HG03175 (cell line): ENCODE measurements around the gene PTH2R.
"Not testable (repeated sequence)": the region's sequence is repeated elsewhere in the genome, so short reads cannot be mapped to it uniquely, and the experiment has no call there.

Source experiments
- ATAC-seq: cut with Tn5 transposase; IDR thresholded peaks from one replicate; pipeline ENCODE4 v1.9.1; 2021; ENCODE audit warnings: mild to moderate bottlenecking, moderate library complexity; ENCODE audit not compliant: unreplicated experiment

Gene PTH2R, protein sequence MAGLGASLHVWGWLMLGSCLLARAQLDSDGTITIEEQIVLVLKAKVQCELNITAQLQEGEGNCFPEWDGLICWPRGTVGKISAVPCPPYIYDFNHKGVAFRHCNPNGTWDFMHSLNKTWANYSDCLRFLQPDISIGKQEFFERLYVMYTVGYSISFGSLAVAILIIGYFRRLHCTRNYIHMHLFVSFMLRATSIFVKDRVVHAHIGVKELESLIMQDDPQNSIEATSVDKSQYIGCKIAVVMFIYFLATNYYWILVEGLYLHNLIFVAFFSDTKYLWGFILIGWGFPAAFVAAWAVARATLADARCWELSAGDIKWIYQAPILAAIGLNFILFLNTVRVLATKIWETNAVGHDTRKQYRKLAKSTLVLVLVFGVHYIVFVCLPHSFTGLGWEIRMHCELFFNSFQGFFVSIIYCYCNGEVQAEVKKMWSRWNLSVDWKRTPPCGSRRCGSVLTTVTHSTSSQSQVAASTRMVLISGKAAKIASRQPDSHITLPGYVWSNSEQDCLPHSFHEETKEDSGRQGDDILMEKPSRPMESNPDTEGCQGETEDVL

DNA sequence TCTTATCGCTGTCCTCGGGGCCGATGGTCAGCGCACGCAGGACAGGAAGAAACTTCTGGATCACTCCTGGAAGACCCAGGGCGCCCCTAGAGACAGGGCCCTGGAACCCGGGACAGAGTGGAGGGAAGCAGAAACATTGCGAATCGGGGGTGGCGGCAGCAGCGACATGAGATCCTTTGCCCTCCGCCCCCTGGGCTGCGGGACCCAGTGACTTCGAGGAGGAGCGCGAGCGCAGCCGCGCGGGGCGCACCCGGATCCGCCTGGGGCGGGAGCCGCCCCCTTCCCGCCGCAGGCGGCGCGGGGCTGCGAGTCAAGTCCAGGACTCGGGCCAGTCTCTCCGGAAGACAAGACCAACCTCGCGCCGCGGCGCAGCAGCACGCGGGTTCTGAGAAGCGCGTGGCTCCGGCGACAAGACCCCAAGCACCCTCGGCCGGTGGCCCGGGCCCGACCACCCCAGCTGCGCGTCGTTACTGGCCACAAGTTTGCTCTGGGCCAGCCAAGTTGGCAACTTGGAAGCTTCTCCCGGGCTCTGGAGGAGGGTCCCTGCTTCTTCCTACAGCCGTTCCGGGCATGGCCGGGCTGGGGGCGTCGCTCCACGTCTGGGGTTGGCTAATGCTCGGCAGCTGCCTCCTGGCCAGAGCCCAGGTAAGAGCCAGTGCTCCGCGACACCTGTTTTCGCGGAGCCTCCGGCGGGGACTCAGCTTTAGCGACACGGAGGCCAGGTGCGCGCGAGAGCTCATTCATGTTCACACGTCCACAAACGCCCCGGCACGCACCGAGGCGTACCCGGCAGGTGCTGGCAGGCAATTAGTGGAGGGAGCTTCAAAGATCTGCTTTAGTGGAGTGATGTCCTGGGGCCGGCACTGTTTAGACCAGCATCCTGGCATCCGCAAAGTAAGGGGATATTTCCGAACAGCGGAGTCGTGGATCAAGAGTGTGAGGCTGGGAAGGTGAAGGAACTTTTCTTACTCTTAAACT lies at the start of gene PTH2R:
Gene PTH2R, plus strand, starts transcription at position 319 of the 978 bp plus-strand sequence. Its CDS starts 252 bp downstream, at position 571.
- ATAC-seq = no peak

DNA sequence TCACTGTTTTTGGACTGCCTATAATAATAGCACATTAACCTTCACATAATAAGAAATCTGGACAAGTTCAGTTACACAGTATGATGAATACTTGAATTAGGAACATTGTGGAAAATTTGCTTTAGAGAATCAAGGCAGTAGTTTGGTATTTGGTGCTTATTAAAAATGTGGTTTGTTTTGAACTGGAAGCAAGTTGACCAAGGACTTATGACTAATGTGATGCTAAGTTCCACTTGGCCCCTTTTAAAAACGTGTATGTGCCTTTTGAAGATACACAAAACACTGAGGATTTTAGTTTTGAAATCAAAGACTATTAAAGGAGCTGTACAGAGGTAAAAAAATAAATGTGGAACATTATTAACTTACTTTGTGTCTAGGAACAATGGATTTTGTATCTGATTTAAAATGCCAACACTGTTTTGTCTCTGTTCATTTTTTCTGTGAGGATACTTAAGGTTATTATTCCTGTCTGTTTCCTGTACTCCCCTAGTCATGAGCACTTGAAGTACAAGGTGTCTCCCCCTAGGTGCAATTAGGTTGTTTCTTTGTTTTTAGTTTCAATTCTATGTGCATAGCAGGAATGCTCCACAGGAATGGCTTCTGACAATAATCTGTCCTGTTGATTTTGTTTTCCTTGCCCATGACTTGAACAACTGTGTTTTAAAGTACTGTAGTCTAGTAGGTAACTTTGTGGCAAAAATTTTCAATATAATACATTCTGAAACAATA lies 49.6 kb upstream of the PTH2R start:
- no peak for ATAC-seq

DNA sequence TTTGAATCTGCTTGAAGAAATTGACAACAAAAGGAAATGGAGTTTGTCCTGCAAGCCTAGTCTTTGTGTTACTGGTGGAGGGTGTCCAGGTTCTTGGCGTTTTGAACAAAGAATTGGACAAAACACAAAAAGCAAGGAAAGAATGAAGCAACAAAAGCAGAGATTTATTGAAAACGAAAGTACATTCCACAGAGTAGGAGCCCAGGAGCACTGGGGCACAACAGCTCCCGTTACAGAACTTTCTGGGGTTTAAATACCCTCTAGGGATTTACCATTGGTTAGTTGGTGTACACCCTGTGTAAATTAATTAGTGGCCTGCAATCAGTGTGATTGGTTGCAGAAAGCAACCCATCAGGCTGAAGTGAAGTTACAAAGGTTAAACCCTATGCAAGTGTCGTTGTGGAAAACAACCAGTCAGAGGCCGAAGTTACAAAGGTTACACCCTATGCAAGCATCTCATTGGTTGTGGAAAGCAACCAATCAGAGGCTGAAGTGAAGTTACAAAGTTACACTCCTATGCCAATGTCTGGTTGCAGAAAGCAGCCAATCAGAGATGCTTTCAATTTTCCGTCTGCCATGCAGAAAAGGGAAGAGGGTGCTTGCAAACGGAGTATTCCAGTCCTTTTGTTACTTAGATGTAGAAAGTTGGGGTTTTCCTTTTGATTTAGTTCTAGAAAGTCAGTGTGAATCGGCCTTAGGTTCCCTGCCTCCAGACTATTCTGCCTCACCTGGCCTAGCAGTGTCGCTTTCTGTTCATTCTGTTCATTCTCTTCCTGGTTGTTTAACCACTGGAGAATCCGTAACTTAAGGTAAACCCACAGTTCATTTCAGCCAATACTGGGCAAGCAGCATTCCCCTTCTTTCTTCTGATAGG lies 47.6 kb upstream of the PTH2R start:
- no peak for ATAC-seq

DNA sequence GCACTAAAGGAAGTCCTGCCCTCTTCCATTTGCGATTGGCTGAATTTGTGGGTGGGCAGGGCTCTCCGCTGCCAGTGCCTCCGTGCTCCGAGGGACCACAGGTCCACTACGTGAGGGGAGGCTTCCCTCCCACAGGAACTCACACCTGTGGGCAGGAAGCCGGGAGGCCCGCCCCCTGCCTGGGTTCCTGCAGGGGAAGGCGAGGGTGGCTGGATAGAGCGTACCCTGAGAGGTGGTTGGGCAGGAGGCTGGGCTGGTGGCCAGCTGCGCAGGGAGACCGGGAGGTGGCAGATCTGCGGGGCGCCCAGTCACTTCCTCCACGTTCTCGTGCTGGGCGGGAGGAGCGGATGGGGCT lies 47.0 kb upstream of the PTH2R start:
- ATAC-seq = no peak

DNA sequence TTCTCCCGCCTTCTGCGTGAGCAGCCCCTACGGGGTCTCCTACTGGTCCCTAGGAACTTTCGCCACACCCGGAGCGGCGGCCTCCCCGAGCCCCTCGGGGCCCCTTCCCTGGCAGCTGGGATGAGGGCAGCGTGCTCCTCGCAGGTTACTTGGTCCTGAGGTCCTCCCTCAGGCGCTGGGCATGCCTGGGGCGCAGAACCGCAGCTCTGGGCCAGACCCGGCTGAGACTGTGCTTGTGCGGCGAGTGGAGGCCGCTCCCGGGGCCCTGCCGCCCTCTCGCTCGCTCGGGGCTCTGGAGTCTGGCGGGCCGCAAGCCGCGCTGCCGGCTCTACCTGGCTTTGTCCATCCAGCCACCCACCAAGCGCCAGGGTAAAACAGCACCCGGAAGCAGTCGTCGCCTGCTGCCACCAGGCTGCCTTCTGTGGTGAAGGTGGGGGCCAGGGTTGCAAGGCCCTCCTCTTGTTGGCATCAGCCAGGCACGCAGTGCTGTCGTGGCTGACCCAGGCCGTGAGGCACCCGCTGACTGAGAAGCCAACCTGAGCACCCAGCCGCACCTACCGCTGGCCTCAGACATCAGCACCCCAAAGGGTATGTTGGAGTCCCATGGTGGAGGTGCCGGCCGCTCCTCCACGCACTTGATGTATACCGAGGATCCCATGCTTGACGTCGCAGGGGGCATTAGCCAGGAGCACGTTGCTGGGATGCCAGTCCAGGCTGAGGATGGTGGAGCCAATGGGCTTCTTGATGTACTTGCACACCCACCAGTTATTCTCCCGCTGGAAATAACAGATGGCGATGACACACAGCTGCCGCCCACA lies 46.1 kb upstream of the PTH2R start:
- no peak for ATAC-seq

DNA sequence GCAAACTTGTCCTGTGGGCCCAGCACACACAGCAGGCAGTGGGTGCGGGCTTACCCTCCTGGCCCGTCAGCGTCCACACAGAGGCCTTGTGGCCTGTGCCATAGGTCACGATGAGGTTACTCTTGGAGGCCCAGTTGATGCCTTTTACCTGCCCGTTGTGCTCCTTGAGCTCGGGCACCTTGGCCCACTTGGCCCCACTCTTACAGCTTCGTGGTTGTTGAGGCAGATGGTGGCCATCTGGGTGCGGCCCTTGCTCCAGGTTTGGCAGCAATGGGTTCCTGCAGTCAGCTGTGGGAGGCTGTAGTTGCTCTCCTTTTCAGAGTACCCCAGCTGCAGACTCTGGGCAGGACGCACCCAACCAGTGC lies 45.5 kb upstream of the PTH2R start:
- no peak for ATAC-seq

DNA sequence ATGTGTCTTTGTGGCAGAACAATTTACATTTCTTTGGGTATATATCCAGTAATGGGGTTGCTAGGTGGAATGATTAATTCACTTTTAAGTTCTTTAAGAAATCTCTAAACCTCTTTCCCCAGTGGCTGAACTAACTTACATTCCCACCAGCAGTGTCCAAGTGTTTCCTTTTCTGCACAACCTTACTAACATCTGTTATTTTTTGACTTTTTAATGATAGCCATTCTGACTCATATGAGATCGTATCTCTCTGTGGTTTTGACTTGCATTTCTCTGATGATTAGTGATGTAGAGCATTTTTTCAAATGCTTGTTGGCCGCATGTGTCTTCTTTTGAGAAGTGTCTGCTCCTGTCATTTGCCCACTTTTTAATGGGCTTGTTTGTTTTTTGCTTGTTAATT lies 43.1 kb upstream of the PTH2R start:
- ATAC-seq = peak; percentile 69

DNA sequence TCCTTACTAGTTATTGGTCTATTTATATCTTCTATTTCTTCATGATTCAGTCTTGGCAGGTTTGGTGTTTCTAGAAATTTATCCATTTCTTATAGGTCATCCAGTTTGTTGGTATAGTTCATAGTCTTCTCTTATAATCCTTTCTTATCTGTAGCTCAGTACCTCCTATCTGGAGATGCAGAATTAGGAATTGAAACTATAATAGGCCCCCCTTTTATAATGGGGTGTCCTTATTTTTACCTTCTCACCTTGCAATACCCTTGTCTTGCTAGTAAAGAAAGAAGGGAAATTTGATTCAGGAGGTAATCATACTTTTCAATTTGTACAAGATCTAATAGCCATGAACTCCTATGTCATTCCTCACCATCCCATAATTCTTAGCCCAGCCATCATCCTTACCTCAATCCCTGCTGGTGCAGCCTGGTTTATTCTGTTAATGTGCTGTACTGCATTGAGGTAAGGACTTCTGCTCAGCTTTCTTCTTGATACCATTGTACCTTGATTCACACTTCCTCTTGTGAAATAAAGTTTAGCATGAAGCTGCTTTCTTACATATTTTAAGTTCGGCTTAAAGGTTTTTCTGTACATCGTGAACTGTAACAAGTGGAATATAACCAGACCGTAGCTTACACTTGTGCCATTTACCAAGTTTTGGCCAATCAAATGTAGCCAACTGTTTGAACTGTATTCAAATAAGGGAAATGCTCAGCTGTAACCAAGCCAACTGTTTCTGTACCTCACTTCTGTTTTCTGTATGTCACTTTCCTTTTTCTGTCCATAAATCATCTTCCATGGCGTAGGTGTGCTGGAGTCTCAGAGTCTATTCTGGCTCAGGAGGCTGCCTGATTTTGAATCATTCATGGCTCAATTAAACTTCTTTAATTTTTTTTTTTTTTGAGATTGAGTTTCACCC lies 40.1 kb upstream of the PTH2R start:
- ATAC-seq = peak; percentile 67

DNA sequence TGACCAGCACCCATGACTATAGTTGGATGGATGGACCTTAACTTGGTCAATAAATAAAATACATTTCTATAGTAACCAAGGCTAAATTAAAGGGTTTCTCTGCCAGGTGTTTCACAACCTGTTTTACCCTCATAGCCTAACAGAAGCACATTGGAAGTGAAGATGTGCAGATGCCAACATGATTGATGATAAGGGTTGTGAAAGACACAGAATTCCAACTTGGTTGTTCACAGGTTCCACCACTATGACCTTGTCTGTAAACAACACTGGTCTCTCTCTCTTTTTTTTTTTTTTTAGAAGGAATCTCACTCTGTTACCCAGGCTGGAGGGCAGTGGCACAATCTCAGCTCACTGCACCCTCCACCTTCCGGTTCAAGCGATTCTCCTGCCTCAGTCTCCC lies 37.5 kb upstream of the PTH2R start:
- ATAC-seq = no peak

DNA sequence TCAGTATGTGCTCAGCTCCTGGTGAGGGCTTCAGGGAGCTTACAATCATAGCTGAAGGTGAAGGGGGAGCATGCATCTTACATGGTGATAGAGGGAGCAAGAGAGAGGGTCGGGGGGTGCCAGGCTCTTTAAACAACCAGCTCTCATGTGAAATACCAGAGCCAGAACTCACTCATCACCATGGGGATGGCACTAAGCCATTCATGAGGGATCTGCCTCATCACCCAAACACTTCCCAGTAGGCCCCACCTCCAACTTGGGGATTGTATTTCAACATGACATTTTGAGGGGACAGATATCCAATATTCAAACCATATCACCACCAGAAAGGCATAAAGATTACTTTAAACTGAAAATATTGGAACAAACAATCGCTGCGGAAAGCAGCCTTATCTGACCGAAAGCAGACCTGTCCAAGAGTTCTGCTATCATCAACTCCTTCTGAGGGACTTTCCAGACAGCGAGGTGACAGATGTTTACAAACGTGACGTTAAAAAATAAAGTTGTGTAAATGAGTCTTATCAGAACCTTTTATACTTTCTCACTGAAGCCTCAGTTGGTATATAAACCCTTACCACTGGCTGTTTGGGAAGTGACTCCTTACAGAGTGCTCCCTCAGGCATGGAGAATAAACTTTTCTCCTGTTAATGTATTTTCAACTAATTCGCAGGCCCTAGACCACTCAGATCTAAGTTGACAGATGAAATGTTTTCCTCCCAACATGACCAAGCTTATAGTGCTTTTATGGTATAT lies 35.5 kb upstream of the PTH2R start:
- no peak for ATAC-seq

DNA sequence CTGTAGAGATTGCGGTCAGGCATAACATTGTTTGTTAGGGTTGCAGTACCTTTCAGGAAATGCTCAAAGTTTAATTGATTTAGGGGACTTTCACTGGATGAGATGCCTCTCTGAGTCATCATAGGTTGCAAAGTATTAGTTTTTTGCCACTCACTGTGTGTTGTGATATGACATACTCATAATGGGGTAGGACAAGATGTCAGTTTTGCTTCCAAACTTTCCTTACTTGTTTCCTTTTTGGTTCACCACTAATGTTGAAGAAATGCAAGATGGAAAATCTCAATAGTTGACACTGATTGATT lies 35.0 kb upstream of the PTH2R start:
- no peak for ATAC-seq

DNA sequence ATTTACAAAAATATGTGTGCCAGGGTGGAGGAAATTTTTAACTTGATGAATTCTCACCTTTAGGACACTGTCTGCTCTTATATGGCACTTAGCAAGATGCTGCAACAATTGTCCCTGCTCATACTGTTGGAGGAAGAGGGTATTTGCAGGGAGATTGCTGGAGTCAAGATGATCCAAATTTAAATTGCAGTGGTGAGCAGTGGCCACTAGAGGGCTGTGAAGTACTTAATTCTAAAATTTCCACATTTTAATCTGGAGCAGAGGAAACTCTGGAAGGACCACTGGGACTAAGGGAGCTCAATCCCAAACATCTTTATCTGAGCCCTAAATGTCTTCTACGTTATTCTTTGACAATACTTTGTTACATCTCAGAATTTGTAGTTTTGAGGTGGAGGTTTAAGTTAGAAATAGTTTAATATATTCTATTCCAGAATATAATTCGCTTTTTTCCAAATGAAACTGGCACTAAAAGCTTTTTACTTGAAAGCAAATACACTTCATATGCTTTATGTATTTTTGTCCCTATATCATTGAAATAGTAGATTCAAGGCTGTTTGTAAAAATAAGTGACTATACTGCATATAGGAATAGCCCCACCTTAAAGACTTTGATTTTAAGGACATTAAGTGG lies 33.0 kb upstream of the PTH2R start:
- ATAC-seq = peak; percentile 64

DNA sequence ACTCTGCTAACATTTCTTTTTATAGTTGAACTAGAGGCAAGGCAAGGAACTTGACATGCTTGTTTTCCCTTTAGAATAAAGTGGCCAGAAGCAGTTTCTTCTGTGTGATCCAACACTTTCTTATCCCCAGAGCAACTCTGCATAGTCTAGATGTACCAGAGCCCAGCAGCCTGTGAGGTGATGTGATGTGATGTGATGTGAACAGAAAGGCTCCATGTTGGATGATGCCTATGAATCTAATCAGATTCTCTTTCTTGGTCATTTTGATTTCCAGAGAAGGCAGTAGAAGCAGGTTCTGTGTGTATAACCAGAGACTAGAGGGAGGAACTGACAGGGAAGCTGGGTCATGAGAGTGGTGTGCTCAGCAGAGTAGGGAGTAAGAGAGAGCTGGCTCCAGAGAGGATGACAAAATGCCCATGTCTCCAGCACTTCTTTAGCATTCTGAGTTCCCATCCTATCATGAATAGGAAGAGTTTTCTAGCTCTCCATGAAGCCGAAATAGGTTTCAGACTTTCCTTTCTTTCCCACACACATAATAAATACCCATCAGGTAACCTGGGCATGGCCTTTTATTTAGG lies 31.0 kb upstream of the PTH2R start:
- ATAC-seq = no peak

DNA sequence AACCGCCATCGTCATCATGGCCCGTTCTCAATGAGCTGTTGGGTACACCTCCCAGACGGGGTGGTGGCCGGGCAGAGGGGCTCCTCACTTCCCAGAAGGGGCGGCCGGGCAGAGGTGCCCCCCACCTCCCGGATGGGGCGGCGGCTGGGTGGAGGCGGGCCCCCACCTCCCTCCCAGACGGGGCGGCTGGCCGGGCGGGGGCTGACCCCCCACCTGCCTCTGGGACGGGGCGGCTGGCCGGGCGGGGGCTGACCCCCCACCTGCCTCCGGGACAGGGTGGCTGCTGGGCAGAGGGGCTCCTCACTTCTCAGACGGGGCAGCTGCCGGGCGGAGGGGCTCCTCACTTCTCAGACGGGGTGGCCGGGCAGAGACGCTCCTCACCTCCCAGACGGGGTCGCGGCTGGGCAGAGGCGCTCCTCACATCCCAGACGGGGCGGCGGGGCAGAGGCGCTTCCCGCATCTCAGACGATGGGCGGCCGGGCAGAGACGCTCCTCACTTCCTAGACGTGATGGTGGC lies 29.2 kb upstream of the PTH2R start:
- not testable (repeated sequence) for ATAC-seq

DNA sequence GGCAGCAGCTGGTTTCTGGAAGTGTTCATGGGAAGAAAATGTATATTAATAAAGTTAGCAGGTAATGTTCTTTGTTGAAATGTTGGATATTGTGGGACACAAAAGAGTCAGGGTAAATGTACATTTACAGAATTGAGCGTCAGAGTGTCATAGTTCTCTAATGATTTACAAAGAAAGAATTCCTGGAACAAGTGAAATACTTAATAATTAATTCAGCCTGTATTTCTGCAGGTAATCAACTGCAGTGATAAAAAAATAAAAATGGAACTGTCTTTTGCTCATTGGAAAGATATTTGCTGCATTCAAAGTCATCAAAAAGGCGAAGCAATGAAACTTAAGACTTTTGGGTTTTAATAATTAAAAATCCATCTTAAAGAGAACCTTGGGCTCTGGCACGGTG lies 27.4 kb upstream of the PTH2R start:
- no peak for ATAC-seq

DNA sequence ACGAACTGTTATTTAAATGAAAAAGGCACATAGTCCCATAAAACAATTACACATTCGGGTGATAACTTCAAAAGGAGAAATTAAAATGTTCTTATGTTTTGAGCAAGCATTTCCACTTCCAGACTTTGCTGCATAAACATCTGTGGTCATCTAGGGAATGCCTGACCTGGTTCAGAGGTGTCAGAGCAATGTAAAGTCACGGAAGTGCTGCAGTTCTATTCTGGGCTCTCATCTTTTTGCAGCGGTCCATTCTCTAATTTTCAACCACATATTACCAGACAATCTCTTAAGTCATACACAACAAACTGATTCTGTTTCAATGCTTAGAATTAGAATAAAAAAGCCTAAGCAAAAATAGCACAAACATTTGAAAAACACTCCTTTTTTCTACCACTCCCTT lies 22.0 kb upstream of the PTH2R start:
- ATAC-seq = no peak

DNA sequence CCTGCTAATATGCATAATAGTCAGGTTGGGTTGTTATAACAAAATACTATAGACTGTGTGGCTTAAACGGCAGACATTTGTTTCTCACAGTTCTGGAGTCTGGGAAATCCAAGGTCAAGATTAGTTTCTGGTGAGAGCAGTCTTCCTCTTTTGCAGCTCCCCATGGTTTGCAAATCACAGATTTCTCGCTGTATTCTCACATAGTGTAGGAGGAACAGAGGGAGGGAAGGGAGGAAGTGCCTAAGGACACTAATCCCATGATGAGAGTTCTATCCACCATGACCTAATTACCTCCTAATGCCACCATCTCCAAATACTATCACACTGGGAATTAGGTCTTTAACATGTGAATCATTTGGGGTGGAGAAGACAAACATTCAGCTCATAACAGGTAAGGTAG lies 20.1 kb upstream of the PTH2R start:
- no peak for ATAC-seq
